ENCODE measurements around the gene KCNA5. TPM values are rescaled to one million over a fixed set of nuclear protein-coding genes. Genes with fewer than 3 reads are reported as not detected.

Gene KCNA5
- total RNA-seq, 2 experiments from 2014 or later = not detected

GRCh38 chr12:5071496-5071895 lies 27.8 kb downstream of the KCNA5 start:
- no peak overlapping the region for H3K27ac Mint-ChIP-seq
- H3K36me3 Mint-ChIP-seq (ENCODE audit: low read depth) = no peaks in the 10 kb centered on the region
- intact Hi-C loops (cut with micrococcal nuclease) = no loop called here
- peaks cover 2% of the 10 kb centered on the region for H3K27me3 Mint-ChIP-seq (ENCODE audit: low read depth)
- no peaks in the 10 kb centered on the region for H3K9me3 Mint-ChIP-seq
- CTCF ChIA-PET = interaction anchor here (1.5 kb wide), 1 partner anchor 11 kb away, joined by 5 read pairs; no protein-coding TSS in a partner anchor
- no peaks in the 10 kb centered on the region for H3K4me1 Mint-ChIP-seq (ENCODE audit: low read depth)
- no peak for DNase-seq
- no peak overlapping the region for H3K4me3 Mint-ChIP-seq

- Mint-ChIP-seq H3K36me3 (ENCODE audit: low read depth) (no peaks in the 10 kb centered on the region), H3K4me1 (ENCODE audit: low read depth) (no peaks in the 10 kb centered on the region), H3K27me3 (ENCODE audit: low read depth) (peaks cover 2% of the 10 kb centered on the region), H3K27ac (no peak overlapping the region), H3K9me3 (no peaks in the 10 kb centered on the region), H3K4me3 (no peak overlapping the region)
- DNase-seq = no peak
- CTCF ChIA-PET = interaction anchor here (1.5 kb wide), 1 partner anchor 11 kb away, joined by 5 read pairs; no protein-coding TSS in a partner anchor
- intact Hi-C loops (cut with micrococcal nuclease) = no loop called here
Observed at GRCh38 chr12:5072311-5072710, 28.6 kb downstream of the KCNA5 start.

- Mint-ChIP-seq H3K27me3 (ENCODE audit: low read depth) (peaks cover 2% of the 10 kb centered on the region), H3K9me3 (no peaks in the 10 kb centered on the region), H3K27ac (no peak overlapping the region), H3K36me3 (ENCODE audit: low read depth) (no peaks in the 10 kb centered on the region), H3K4me3 (no peak overlapping the region), H3K4me1 (ENCODE audit: low read depth) (no peaks in the 10 kb centered on the region)
- intact Hi-C loops (cut with micrococcal nuclease) = no loop called here
- CTCF ChIA-PET = interaction anchor here (1.5 kb wide), 1 partner anchor 10 kb away, joined by 5 read pairs; no protein-coding TSS in a partner anchor
- DNase-seq = no peak
Observed at GRCh38 chr12:5073054-5073453, 29.4 kb downstream of the KCNA5 start.

GRCh38 chr12:5073853-5074252 lies 30.2 kb downstream of the KCNA5 start:
- Mint-ChIP-seq H3K36me3 (ENCODE audit: low read depth) (no peaks in the 10 kb centered on the region), H3K9me3 (no peaks in the 10 kb centered on the region), H3K27me3 (ENCODE audit: low read depth) (peaks cover 2% of the 10 kb centered on the region), H3K4me3 (no peak overlapping the region), H3K27ac (no peak overlapping the region), H3K4me1 (ENCODE audit: low read depth) (no peaks in the 10 kb centered on the region)
- DNase-seq = peak; percentile 16
- intact Hi-C loops (cut with micrococcal nuclease) = no loop called here
- CTCF ChIA-PET = interaction anchor here (0.5 kb wide), 1 partner anchor 226 kb away, joined by 3 read pairs; no protein-coding TSS in a partner anchor

- H3K36me3 Mint-ChIP-seq (ENCODE audit: low read depth) = no peaks in the 10 kb centered on the region
- CTCF ChIA-PET = interaction anchor here (1.1 kb wide), 1 partner anchor 222 kb away, joined by 3 read pairs; no protein-coding TSS in a partner anchor
- no peaks in the 10 kb centered on the region for H3K9me3 Mint-ChIP-seq
- intact Hi-C loops (cut with micrococcal nuclease) = no loop called here
- DNase-seq = no peak
- H3K27ac Mint-ChIP-seq = no peak overlapping the region
- H3K27me3 Mint-ChIP-seq (ENCODE audit: low read depth) = peaks cover 3% of the 10 kb centered on the region
- H3K4me1 Mint-ChIP-seq (ENCODE audit: low read depth) = no peaks in the 10 kb centered on the region
- H3K4me3 Mint-ChIP-seq = no peak overlapping the region
Observed at GRCh38 chr12:5076761-5077160, 33.1 kb downstream of the KCNA5 start.

GRCh38 chr12:5078423-5078822 lies 34.7 kb downstream of the KCNA5 start:
- no peaks in the 10 kb centered on the region for H3K9me3 Mint-ChIP-seq
- no peak overlapping the region for H3K27ac Mint-ChIP-seq
- no peak for DNase-seq
- CTCF ChIA-PET = no interaction called here
- no peaks in the 10 kb centered on the region for H3K4me1 Mint-ChIP-seq (ENCODE audit: low read depth)
- no peaks in the 10 kb centered on the region for H3K36me3 Mint-ChIP-seq (ENCODE audit: low read depth)
- intact Hi-C loops (cut with micrococcal nuclease) = no loop called here
- H3K4me3 Mint-ChIP-seq = no peak overlapping the region
- H3K27me3 Mint-ChIP-seq (ENCODE audit: low read depth) = peaks cover 3% of the 10 kb centered on the region

- peaks cover 3% of the 10 kb centered on the region for H3K27me3 Mint-ChIP-seq (ENCODE audit: low read depth)
- H3K9me3 Mint-ChIP-seq = no peaks in the 10 kb centered on the region
- CTCF ChIA-PET = interaction anchor here (0.6 to 1.8 kb wide), 3 partner anchors 60 to 958 kb away, joined by 3 to 5 read pairs (median 3); no protein-coding TSS in a partner anchor
- no peak overlapping the region for H3K27ac Mint-ChIP-seq
- no peak for DNase-seq
- no peaks in the 10 kb centered on the region for H3K36me3 Mint-ChIP-seq (ENCODE audit: low read depth)
- H3K4me1 Mint-ChIP-seq (ENCODE audit: low read depth) = no peaks in the 10 kb centered on the region
- intact Hi-C loops (cut with micrococcal nuclease) = no loop called here
- H3K4me3 Mint-ChIP-seq = no peak overlapping the region
Observed at GRCh38 chr12:5081016-5081415, 37.3 kb downstream of the KCNA5 start.

- H3K36me3 Mint-ChIP-seq (ENCODE audit: low read depth) = no peaks in the 10 kb centered on the region
- CTCF ChIA-PET = interaction anchor here (0.6 to 4.1 kb wide), 12 partner anchors 9 to 593 kb away, joined by 3 to 24 read pairs (median 4); no protein-coding TSS in a partner anchor
- intact Hi-C loops (cut with micrococcal nuclease) = loop anchor here (1.0 kb wide), 2 partner anchors 62 to 227 kb away; no protein-coding TSS in a partner anchor
- peaks cover 3% of the 10 kb centered on the region for H3K27me3 Mint-ChIP-seq (ENCODE audit: low read depth)
- H3K27ac Mint-ChIP-seq = no peak overlapping the region
- peak; percentile 47 for DNase-seq
- no peaks in the 10 kb centered on the region for H3K9me3 Mint-ChIP-seq
- no peak overlapping the region for H3K4me3 Mint-ChIP-seq
- H3K4me1 Mint-ChIP-seq (ENCODE audit: low read depth) = no peaks in the 10 kb centered on the region
Observed at GRCh38 chr12:5083955-5084849, 40.5 kb downstream of the KCNA5 start.

- Mint-ChIP-seq H3K4me1 (ENCODE audit: low read depth) (no peaks in the 10 kb centered on the region), H3K4me3 (no peak overlapping the region), H3K9me3 (no peaks in the 10 kb centered on the region), H3K27me3 (ENCODE audit: low read depth) (no peaks in the 10 kb centered on the region), H3K27ac (no peak overlapping the region), H3K36me3 (ENCODE audit: low read depth) (no peaks in the 10 kb centered on the region)
- intact Hi-C loops (cut with micrococcal nuclease) = no loop called here
- CTCF ChIA-PET = interaction anchor here (0.6 to 4.1 kb wide), 5 partner anchors 10 to 730 kb away, joined by 3 to 24 read pairs (median 4); no protein-coding TSS in a partner anchor
- no peak for DNase-seq
Observed at GRCh38 chr12:5085896-5086295, 42.2 kb downstream of the KCNA5 start.

- Mint-ChIP-seq H3K27me3 (ENCODE audit: low read depth) (no peaks in the 10 kb centered on the region), H3K9me3 (no peaks in the 10 kb centered on the region), H3K4me1 (ENCODE audit: low read depth) (no peaks in the 10 kb centered on the region), H3K36me3 (ENCODE audit: low read depth) (no peaks in the 10 kb centered on the region), H3K4me3 (no peak overlapping the region), H3K27ac (no peak overlapping the region)
- CTCF ChIA-PET = interaction anchor here (2.7 kb wide), 1 partner anchor 231 kb away, joined by 10 read pairs; no protein-coding TSS in a partner anchor
- DNase-seq = no peak
- intact Hi-C loops (cut with micrococcal nuclease) = no loop called here
Observed at GRCh38 chr12:5087831-5088554, 44.3 kb downstream of the KCNA5 start.

- Mint-ChIP-seq H3K27ac (no peak overlapping the region), H3K4me3 (no peak overlapping the region), H3K36me3 (ENCODE audit: low read depth) (no peaks in the 10 kb centered on the region), H3K9me3 (no peaks in the 10 kb centered on the region), H3K4me1 (ENCODE audit: low read depth) (no peaks in the 10 kb centered on the region), H3K27me3 (ENCODE audit: low read depth) (no peaks in the 10 kb centered on the region)
- no peak for DNase-seq
- CTCF ChIA-PET = no interaction called here
- intact Hi-C loops (cut with micrococcal nuclease) = no loop called here
Observed at GRCh38 chr12:5088586-5089264, 45.0 kb downstream of the KCNA5 start.

- intact Hi-C loops (cut with micrococcal nuclease) = no loop called here
- no peak overlapping the region for H3K27ac Mint-ChIP-seq
- H3K9me3 Mint-ChIP-seq = no peaks in the 10 kb centered on the region
- H3K4me1 Mint-ChIP-seq (ENCODE audit: low read depth) = no peaks in the 10 kb centered on the region
- no peak overlapping the region for H3K4me3 Mint-ChIP-seq
- DNase-seq = no peak
- peaks cover 5% of the 10 kb centered on the region for H3K27me3 Mint-ChIP-seq (ENCODE audit: low read depth)
- CTCF ChIA-PET = interaction anchor here (1.0 kb wide), 1 partner anchor 1794 kb away, joined by 3 read pairs; no protein-coding TSS in a partner anchor
- H3K36me3 Mint-ChIP-seq (ENCODE audit: low read depth) = no peaks in the 10 kb centered on the region
Observed at GRCh38 chr12:5094551-5094950, 50.9 kb downstream of the KCNA5 start.

All from activated naive CD4-positive, alpha-beta T cell treated with anti-CD3 and anti-CD28 coated beads for 36 hours (primary cell).